HG02571 (cell line): ENCODE results near the gene GATM.

ENCODE experiments used
- ATAC-seq: cut with Tn5 transposase; IDR thresholded peaks from one replicate; pipeline ENCODE4 v1.9.1; 2021; ENCODE audit warnings: mild to moderate bottlenecking, moderate library complexity; ENCODE audit not compliant: unreplicated experiment

Gene GATM

DNA sequence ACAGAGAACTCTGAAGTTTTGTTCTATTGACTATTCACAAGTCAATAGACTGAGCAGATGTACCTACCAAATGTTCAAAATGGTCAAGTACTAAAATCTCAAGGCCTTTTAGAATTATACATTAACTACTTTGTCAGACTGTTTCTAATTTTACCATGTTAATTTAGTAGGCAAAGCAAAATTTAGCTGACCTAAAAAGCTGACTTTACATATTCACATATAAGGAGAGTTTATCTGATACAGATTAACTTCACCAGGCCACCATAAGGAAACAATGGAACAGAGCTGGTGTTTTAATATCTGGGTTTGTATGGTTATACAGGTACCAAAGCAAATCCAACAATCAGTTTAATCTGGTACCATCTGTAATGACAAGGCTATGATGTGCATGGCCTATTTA is 15.9 kb downstream of the GATM start:
- no peak for ATAC-seq

DNA sequence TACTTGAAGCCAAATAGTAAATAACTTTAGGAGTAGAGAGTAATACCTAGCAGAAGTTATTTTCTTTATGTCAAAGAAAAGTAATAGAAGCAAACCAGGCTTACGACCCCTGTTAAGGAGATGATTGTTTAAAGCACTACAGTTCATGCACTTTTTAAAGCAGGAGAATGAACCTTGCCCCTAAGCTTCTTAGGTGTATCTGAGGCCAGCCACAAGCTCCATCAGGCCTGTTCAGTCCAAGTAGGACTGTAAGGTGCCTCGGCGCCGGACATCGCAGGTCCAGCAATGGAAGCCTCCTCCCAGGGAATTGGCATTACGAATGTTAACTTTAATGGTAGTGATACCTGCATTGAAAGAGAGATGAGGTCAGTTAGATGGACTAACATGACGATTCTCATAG is 16.5 kb downstream of the GATM start:
- no peak for ATAC-seq

DNA sequence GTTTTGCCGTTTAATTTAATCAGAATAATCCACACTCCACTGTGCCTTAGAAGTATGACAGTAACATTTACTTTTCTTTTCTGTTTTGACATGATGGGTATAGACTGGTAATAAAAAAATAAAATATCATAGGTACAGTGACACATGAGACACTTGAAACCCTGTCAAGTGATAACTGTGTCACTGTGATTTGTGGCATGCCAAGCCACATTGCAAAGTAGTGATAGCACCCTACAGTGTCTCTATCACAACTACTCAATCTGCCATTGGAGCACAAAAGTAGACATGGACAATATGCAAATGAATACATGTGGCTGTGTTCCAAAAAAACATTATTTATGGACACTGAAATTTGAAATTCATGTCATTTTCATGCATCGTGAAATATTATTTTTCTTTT is 22.5 kb downstream of the GATM start:
- ATAC-seq, result no peak

DNA sequence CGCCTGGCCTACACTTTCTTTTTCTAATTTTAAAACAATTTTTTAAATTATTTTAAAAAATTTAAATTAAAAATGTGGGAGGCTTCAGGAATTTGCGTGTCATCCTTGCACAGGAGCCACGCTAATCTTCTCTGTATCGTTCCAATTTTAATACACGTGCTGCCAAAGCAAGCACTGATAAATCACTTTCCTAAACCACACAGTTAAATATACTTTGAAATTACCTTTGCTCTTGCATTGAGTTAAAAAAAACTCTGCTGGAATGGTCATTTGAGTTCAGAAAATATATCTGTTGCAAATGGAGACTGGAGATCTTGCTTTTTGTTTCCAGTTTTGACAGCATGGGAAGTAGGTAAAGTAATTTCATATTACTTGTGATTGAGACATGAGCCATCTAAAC is 23.6 kb downstream of the GATM start:
- ATAC-seq, result no peak

DNA sequence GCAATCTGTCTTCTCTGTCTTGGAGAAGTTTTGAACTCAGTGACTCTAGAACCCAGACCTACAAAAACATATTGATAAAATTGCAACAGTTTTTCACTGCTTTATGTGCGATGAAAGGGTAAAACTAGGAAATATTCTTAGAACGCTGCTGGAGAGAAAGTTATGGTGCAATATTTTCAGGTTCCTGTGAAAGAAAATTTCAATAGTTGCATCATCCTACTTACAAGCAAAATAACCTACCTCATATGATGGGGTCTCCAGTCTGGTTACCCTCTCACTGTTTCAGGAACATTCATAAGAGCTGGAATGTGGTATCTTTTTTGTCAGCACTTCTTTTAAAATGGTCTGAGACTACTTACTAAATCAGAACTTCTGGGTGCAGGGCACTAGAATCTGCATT is 27.1 kb downstream of the GATM start:
- ATAC-seq, result no peak

DNA sequence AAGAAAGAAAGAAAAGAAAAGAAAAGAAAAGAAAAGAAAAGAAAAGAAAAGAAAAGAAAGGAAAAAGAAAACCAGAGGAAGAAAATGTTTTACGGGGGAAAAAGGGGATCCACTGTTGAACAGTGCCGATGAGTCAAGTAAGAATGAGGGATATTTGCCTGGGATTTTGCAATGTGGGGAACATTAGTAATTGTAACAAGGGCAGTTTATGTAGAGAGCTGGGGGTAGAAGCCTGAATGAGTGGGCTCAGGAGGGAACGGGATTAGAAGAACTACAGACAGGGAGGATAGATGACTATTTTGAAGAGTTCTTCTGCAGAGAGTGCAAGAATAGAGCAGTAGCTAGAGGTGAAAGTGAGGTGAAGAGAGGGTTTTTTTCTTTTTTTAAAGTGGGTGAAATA is 28.7 kb downstream of the GATM start:
- ATAC-seq, result no peak

DNA sequence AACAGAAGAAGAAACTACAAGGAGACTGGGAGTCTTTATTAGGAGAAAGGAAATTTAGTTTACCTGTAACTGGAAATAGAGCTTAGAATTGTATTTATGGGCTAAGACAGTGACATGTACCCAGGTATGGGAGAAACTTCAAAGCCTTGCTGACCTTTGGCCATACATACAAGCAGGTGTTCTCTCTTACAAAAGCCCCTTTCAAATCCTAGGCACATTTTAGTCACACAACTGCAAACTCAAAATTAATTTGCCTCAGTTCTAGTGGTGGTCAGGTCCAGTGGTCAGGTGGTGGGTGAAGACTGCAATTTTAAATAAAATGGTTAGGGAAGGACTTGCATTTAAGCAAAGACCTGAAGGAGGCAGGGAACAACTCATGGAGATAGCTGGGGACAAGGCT is 30.4 kb downstream of the GATM start:
- no peak for ATAC-seq

DNA sequence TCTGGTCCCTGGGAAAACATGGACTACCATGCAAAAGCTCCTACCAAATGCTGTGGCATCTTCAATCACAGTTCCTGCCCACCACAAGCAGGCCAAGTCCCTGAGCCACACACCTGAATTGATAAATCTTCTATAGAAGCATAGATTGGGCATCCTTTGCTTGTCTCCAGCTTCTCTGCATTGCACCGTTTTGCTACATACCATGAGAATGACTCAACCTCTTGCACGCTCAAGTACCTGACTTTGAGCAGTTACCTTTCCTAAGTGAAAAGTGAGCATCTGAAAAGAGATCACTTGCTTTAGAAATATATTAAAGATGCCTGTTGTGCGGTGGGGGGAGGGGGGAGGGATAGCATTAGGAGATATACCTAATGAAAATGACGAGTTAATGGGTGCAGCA is 31.3 kb downstream of the GATM start:
- no peak for ATAC-seq

DNA sequence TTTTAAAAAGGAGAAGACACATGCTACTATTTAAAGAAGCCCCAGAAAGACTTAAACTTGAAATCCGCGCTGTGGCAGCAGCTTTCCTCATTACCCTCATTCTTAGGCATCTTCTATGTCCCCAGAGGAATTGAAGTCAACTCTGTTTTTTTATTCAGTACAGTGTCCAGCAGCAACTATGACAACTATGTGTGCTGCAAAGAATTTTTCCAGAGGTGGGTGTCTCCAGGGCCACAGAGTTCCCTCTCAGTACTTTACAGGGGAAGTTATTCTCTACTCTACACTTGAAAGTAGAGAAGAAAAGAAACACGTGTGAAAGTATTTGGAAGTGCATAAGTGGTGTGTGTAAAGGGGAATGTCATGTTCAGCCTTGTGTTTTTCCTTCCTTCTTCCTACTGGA is 32.0 kb downstream of the GATM start:
- no peak for ATAC-seq

DNA sequence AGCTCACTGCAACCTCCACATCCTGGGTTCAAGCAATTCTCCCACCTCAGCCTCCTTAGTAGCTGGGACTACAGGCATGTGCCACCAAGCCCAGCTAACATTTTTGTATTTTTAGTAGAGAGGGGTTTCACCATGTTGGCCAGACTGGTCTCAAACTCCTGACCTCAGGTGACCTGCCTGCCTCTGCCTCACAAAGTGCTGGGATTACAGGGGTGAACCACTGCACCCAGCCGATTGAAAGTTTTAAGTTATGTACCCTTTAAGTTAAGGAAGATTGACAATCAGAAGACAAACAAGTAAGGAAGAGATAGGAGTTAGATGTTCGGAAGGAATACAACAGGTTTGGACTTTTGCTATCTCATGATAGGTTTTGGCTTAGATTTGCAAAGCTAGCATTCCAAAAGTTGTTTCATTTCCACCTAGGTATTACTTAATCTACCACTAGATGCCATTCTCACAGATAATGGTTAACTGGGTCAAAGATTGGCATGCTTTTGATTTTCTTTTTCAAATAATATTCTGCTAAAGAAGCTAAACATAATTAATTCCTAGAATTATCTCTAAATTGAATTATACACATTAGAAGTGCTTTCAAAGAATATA is 35.0 kb downstream of the GATM start:
- no peak for ATAC-seq

DNA sequence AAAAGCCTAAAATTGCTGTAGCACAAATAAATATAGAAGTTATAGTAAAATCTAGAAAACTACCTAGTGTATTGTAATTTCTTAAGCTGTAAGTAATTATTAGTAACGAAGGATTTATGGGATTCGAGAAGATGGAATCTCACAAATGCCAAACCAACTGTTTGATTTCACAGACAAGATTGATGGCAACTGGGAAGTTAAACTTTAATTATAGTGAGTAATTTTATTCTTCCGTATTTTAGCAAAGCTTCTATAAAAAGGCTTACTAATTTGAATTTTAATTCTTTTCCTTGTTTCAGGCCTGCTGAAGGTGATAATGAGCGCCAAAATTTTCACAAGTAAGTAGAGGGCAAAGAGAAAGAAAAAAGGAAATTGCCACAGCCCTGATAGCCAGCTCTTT is 36.6 kb downstream of the GATM start:
- ATAC-seq, result no peak

DNA sequence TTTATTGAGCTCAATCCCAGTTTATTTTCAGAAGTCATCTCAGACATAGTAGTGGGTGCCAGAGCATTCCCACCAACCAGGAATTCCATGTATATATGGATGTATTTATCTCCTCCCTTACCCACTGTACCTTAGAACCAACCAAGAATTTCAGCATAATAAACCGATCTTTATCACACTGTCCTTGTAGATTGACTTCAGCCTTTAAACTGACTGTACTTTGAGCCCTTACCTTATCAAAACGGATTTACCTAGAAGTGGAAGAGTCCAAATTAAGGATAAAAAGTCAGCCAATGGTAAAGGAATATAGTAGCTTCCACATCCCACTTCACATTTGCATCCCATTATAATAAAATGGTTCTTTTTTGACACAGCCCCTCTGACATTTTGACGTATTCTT is 37.9 kb downstream of the GATM start:
- ATAC-seq, result no peak

DNA sequence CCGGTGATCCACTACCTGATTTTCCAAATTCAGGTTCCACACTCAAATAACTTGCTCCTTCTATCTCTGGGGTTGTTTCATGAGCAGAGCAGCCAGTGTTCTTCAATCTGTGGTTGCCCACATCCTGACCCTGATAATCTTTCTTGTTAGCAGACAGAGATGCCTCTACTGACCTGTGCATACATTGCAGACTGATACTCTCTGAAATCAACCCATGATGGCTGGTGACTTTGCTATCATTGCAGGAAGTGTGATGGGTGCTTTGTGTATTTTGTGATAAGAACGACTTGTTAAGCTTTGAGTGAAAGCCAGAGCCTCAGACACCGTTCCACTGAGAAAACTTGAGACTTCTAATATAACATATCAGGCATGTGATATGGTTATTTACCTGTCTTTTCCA is 39.9 kb downstream of the GATM start:
- no peak for ATAC-seq

DNA sequence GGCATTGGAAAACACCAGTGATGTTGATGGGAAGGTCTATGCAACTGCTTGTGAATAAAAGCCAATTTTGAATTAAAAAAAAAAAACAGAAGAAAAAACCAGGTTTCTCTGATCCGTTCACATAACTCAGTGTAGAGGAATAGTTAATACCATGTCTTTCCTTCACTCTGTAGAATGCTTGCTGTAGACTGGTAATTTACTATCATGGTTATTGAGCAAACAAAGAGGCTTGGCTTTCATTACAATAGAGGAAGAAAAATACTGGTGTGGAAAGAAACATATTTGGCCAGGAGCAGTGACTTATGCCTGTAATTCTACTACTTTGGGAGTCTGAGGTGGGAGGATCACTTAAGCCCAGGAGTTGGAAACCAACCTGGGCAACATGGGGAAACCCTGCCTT is 41.1 kb downstream of the GATM start:
- ATAC-seq, result no peak

DNA sequence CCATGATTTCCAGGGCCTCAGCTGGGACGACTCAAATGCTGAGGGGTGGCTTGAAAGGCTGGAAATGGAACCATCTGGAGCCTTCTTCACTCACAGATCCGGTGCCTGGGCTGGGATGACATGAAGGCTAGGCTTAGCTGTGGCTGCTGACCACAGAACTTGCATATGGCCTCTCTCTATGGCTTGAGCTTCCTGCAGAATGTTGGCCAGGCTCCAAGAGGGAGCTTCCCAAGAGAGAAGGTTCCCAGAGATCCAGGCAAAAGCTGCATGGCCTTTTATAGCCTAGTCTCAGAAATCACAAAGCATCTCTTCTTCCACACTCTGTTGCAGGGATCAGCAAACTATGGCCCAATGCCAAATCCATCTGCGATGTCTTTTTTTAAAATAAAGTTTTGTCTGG is 44.8 kb downstream of the GATM start:
- ATAC-seq, result no peak

DNA sequence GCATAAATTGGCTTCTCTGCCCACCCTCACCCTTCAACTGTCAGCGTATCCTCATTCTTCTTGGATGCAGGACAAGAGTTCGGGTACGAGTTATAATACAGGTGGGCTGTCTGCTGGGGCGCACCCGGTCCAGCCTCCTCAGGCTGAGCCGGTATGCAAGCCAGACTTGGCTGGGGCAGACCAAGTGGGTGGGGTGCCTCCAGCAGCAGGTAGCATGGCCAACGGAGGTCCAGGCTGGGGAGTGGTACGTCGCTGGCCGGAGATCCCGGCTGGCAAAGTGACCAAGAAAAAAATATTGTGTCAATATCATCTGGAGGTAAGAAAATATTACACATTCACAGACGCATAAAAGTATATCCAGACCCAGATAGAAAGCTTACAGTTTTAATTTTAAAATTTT is 45.6 kb downstream of the GATM start:
- ATAC-seq, result no peak

DNA sequence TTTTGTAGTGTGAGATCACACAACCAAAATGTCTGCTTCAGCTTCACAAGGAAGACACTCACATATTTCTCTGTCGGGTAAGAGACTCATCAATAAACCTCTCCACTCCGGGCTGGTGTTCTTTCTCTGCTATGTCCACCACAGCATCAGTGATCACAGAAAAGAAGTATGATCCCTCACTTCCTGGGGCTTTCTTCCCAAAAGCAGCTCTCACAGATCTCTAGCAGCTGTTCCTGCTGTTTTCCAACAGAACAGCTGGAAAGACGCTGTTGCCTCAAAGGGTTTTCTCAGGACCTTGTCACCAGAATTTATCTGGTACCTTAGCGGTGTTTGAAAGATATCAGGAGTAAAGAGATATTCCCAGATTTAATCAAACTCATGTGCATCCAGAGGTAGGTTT is 46.4 kb downstream of the GATM start:
- ATAC-seq, result no peak

DNA sequence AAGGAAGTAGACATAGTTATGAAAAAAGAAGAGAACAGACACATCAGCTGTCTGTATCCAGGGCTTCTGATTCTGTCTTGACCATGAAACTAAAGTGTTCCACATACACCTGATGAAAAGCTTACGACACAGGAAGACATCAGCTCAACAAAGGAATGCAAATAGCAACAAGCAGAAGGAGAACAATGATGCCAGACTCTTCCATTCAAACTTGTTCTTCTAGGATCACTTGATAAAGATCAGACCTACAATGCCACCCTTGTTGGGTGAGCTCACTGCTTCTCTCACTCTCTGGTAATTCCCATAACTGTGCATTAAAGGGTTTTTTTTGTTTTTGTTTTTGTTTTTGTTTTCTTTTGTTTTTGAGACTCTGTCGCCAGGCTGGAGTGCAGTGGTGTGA is 49.7 kb downstream of the GATM start:
- no peak for ATAC-seq

DNA sequence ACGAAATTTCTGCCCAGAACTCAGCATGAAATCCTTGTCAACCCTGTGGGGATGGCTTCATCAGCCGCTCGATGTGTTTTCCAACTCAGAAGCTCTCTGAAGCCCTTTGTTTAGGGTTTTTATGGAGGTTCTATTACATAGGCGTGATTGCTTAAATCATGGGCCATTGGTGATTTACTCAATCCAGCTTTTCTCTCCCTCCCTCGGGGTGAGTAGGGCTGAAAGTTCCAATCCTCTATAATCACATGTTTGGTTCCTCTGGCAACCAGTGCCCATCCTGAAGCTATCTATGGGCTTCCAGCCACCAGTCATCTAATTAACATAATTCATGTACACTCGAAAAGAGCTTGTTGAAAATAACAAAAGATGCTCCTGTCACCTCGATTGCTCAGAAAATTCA is 51.6 kb downstream of the GATM start:
- no peak for ATAC-seq

DNA sequence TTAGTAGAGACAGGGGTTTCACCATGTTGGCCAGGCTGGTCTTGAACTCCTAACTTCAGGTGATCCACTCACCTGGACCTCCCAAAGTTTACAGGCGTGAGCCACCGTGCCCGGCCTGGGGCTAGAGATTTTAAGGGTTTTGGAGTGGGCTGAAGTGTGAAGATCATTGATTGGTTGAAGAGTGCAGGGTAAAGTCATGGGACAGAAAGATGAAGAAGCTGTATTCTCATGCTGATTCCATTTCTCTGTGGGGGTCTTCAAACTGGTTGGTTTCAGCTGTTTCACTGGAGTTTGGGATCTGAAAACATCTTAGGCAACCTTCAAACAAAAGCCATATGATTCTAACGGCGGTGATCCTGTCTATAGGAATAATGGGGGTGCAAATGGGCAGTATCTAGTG is 52.1 kb downstream of the GATM start:
- no peak for ATAC-seq

DNA sequence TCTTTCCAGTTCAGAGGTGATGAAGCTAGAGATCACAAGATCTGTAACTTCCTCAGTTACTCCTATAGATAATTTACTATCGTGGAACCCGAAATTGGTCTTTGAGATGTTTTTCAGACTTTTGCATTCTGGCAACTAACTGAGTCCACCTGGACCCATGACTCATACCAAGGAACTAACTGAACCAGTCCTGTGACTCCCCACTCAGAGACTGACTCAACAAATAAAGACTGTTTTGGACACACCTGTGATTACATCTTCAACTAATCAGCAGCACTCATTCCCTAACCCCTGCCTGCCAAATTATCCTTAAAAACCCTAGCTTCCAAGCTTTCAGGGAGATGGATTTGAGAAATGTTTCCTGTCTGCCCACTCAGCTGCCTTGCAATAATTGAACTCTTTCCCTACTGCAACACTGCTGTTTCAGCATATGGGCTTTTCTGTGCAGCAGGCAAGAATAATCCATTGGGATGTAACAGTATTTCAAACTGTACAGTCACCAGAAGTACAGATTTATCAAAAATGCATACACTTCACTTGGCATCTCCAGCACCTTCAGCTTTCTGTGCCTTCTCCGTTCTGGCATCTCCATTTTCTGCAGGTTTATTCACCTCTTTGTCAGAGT is 57.7 kb downstream of the GATM start:
- ATAC-seq, result no peak

DNA sequence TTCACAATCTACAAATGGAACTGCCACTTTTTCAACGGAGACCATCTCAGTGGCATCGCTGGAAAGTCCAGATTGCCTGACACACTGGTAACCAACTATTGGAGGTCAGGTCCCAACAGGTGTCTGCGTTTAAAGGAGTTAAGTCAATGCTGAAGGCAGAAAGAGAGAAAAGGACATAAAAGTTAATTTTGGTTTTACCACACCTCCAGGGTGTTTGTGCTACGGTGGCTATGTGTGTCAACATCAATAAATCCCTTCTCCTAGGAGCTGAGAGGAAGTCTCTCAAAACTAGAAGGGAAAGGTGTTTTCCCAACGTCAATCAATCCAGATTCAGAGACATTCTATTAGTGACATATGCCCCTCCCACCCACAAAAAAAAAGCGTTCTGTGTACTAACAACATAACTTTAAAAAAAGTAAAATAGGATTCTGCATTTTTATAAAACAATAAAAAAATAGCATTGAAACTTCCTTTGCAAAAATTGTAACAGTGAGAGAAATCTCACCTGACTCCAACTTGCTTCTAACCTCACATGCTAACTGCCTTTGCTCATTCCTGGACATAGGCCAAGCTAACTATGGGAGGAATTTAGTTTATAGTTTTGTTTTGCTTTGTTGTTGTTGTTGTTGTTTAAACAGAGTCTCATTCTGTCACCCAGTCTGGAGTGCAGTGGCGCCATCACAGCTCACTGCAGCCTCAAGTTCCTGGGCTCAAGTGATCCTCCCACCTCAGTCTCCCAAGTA is 58.7 kb downstream of the GATM start:
- ATAC-seq, result no peak

DNA sequence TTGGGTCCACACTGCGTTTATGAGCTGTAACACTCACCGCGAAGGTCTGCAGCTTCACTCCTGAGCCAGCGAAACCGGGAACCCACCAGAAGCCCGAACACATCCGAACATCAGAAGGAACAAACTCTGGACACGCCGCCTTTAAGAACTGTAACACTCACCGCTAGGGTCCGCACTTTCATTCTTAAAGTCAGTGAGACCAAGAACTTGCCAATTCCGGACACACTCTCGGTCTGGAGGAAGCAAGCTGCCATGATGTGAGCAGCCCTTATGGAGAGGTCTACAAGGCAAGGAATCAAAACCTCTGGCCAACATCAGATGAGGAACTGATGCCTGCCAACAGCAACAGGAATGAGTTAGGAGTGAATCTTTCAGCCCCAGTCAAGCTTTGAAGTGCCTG is 63.4 kb downstream of the GATM start:
- no peak for ATAC-seq
